Measurements from ENCODE around the gene FBXO33.
A peak's percentile ranks its signal among the peaks of the same experiment; 100 is the strongest.

Gene FBXO33

DNA sequence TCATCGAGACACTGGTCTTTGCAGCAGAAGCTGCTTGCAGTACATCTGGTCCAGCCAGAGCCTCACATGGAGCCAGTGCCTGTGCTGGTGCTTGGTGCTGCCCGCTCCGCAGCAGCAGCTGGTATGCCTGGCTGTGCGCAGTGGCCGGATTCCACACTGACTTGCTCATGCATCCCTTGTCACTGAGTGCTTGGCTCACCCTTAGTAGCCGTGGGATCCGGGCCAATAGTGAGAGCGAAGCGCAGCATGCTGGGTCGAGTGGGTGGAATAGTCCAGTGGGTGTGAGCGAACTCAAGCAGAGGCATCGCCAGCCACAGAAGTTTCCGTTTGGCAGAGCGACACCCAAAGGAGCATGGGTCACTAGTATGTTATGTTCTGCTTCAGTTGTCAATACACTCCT is 10.1 kb upstream of the FBXO33 start:
- DNase-seq (ENCODE audit: low spot score in 2 of 2) (no peak), ATAC-seq (replicated peaks; ENCODE audit: extremely low read depth, poor library complexity, severe bottlenecking) (no peak)
- Mint-ChIP-seq H3K4me1 (no peaks in the 10 kb centered on the region), H3K27me3 (no peaks in the 10 kb centered on the region), H3K9me3 (no peaks in the 10 kb centered on the region), H3K4me3 (no peak overlapping the region), H3K36me3 (ENCODE audit: insufficient read depth) (peaks cover 2% of the 10 kb centered on the region), H3K27ac (ENCODE audit: low read depth) (no peak overlapping the region)

GRCh38 chr14:39441805-39442204 is 9.6 kb upstream of the FBXO33 start:
- no peaks in the 10 kb centered on the region for H3K4me1 Mint-ChIP-seq
- no peaks in the 10 kb centered on the region for H3K9me3 Mint-ChIP-seq
- H3K36me3 Mint-ChIP-seq (ENCODE audit: insufficient read depth) = peaks cover 2% of the 10 kb centered on the region
- H3K27ac Mint-ChIP-seq (ENCODE audit: low read depth) = no peak overlapping the region
- H3K4me3 Mint-ChIP-seq = no peak overlapping the region
- DNase-seq (ENCODE audit: low spot score in 2 of 2) = no peak
- no peaks in the 10 kb centered on the region for H3K27me3 Mint-ChIP-seq
- no peak for ATAC-seq (replicated peaks; ENCODE audit: extremely low read depth, poor library complexity, severe bottlenecking)

- DNase-seq (ENCODE audit: low spot score in 2 of 2) = no peak
- Mint-ChIP-seq H3K27me3 (no peaks in the 10 kb centered on the region), H3K4me3 (no peak overlapping the region), H3K36me3 (ENCODE audit: insufficient read depth) (peaks cover 2% of the 10 kb centered on the region), H3K27ac (ENCODE audit: low read depth) (no peak overlapping the region), H3K4me1 (no peaks in the 10 kb centered on the region), H3K9me3 (no peaks in the 10 kb centered on the region)
- no peak for ATAC-seq (replicated peaks; ENCODE audit: extremely low read depth, poor library complexity, severe bottlenecking)
Measured at GRCh38 chr14:39440975-39441374, 8.7 kb upstream of the FBXO33 start.

- ATAC-seq (replicated peaks; ENCODE audit: extremely low read depth, poor library complexity, severe bottlenecking) (no peak), DNase-seq (ENCODE audit: low spot score in 2 of 2) (no peak)
- no peaks in the 10 kb centered on the region for H3K27me3 Mint-ChIP-seq
- no peak overlapping the region for H3K4me3 Mint-ChIP-seq
- peaks cover 19% of the 10 kb centered on the region for H3K4me1 Mint-ChIP-seq
- H3K36me3 Mint-ChIP-seq (ENCODE audit: insufficient read depth) = peaks cover 19% of the 10 kb centered on the region
- H3K27ac Mint-ChIP-seq (ENCODE audit: low read depth) = no peak overlapping the region
- H3K9me3 Mint-ChIP-seq = no peaks in the 10 kb centered on the region
Measured at GRCh38 chr14:39435241-39435640, 3.0 kb upstream of the FBXO33 start.

GRCh38 chr14:39434401-39434800 is 2.2 kb upstream of the FBXO33 start:
- Mint-ChIP-seq H3K4me1 (peaks cover 27% of the 10 kb centered on the region), H3K4me3 (no peak overlapping the region), H3K27ac (ENCODE audit: low read depth) (no peak overlapping the region), H3K36me3 (ENCODE audit: insufficient read depth) (peaks cover 19% of the 10 kb centered on the region), H3K9me3 (no peaks in the 10 kb centered on the region), H3K27me3 (no peaks in the 10 kb centered on the region)
- ATAC-seq (replicated peaks; ENCODE audit: extremely low read depth, poor library complexity, severe bottlenecking) (no peak), DNase-seq (ENCODE audit: low spot score in 2 of 2) (no peak)

GRCh38 chr14:39433452-39433813 is 1.2 kb upstream of the FBXO33 start:
- H3K4me3 Mint-ChIP-seq = peak overlapping the region; percentile 96
- H3K27ac Mint-ChIP-seq (ENCODE audit: low read depth) = peak overlapping the region; percentile 84
- no peak for DNase-seq (ENCODE audit: low spot score in 2 of 2)
- peaks cover 34% of the 10 kb centered on the region for H3K4me1 Mint-ChIP-seq
- peaks cover 19% of the 10 kb centered on the region for H3K36me3 Mint-ChIP-seq (ENCODE audit: insufficient read depth)
- H3K27me3 Mint-ChIP-seq = no peaks in the 10 kb centered on the region
- no peak for ATAC-seq (replicated peaks; ENCODE audit: extremely low read depth, poor library complexity, severe bottlenecking)
- H3K9me3 Mint-ChIP-seq = no peaks in the 10 kb centered on the region

DNA sequence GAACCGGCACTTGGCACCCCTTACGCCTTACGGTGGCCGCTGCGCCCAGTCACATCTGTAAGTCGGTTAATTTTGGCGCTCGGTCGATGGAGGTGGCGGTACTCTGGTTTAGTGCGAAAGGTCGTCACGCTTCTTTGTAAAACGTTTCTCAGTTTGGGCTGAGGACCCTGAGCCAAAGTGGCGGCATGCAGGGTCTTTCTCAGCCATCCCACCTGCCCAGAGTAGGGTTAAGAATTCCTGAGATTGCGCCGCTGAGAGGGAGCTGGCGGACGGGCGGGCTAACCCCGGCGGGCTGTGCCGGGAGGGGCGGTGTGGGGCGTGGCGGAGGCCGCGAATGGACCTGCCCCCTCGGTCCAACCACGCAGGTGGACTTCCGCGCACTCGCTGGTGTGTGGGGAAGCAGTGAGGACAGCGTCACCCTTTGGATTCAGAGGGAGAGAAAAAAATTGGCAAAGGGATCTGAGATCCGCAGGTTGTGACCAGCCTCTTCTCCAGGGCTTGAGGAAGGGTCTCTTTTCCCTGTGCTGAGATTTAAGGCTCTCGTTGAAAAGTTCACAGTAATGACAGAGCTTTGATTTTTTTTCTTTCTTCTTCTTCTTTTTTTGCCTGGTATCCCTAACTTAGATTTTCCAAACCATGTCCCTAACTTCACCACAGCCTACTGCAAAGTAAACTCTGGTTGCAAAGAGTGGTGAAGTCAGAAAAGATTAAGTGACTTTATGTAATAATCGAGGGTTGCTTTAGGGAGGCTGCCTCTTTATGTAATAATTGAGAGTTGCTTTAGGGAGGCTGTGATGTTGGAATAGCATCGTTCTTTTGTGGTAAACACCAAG is 602 bp upstream of the FBXO33 start:
- ATAC-seq (replicated peaks; ENCODE audit: extremely low read depth, poor library complexity, severe bottlenecking) = peak; percentile 34
- H3K4me1 Mint-ChIP-seq = peaks cover 38% of the 10 kb centered on the region
- H3K4me3 Mint-ChIP-seq = peak overlapping the region; percentile 96

DNA sequence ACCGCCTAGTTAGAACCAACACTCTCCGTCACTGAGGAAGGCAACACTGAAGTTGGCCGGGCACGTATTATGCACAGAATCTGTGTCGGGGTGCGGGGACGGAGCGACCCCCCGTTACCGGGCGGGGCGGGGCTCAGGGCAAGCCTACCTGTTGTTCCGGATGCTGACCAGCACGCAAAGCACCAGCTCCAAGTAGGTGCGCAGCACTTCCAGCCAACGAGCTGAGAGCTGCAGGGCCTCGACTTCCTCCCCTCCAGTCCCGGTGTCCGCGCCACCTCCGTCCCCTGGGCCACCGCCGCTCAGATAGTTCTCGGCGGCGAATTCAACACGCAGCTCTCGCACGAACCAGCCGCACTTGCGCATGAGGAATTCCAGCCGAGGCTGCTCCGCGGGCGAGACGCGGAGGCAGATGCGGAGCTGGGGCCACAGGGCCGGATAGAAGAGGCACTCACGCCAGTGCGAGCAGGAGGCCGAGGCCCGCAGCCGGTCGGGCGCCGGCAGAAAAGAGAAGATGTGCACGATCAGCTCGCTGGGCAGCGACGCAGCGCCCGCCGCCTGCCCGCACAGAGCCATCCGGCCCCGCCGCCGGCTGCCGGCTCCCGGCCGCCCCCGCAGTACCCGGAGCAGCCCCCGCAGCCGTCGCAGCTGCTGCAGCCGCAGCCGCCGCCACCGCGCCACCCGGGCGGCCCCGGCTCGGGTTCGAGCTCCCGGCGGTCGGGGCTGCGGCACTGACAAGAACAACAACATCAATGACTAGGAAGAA is 636 bp downstream of the FBXO33 start:
- DNase-seq (ENCODE audit: low spot score in 2 of 2) (peak; percentile 37 to 38), ATAC-seq (replicated peaks; ENCODE audit: extremely low read depth, poor library complexity, severe bottlenecking) (peak; percentile 6)
- Mint-ChIP-seq H3K4me3 (peak overlapping the region; percentile 96), H3K36me3 (ENCODE audit: insufficient read depth) (peaks cover 21% of the 10 kb centered on the region), H3K27ac (ENCODE audit: low read depth) (peak overlapping the region; percentile 100), H3K4me1 (peaks cover 46% of the 10 kb centered on the region), H3K9me3 (no peaks in the 10 kb centered on the region), H3K27me3 (no peaks in the 10 kb centered on the region)

More for the DNA sequence above, 602 bp upstream of the FBXO33 start:
- H3K27me3 Mint-ChIP-seq = no peaks in the 10 kb centered on the region
- peaks cover 19% of the 10 kb centered on the region for H3K36me3 Mint-ChIP-seq (ENCODE audit: insufficient read depth)
- peak; percentile 60 to 64 for DNase-seq (ENCODE audit: low spot score in 2 of 2)
- no peaks in the 10 kb centered on the region for H3K9me3 Mint-ChIP-seq
- H3K27ac Mint-ChIP-seq (ENCODE audit: low read depth) = peak overlapping the region; percentile 100

DNA sequence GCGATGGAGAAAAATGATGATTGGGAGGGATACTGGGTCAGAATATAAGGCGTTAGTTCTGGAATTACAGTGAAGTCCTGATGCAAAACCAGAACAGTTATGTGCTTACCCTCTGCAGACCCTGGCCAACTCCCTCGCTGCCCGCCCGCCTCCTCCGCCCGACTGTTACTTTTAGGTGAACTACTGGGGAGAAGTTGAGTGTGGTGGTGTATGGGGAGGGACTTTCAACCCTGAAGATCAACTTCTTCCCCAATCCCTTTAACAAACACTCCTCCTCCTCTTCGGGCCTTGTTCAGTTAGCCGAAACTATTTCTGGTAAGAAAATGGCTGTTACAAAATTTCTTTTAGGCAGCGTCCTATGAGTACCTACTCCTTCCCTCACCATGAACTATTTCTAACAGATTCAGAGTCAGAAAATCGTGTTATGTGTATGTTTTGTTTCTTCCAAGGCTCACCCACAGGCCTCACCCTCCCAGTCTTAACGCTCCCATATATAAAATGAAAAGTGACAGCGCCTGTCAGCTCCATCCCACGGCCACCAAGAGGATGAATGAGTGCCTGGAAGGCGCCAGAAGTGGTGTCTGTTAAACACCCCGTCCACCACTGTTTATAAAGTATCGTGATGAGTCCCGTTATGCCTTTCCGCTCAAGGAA is 1.3 kb downstream of the FBXO33 start:
- H3K9me3 Mint-ChIP-seq = no peaks in the 10 kb centered on the region
- H3K36me3 Mint-ChIP-seq (ENCODE audit: insufficient read depth) = peaks cover 22% of the 10 kb centered on the region
- peaks cover 52% of the 10 kb centered on the region for H3K4me1 Mint-ChIP-seq
- H3K4me3 Mint-ChIP-seq = peak overlapping the region; percentile 96
- DNase-seq (ENCODE audit: low spot score in 2 of 2) = no peak
- H3K27me3 Mint-ChIP-seq = no peaks in the 10 kb centered on the region
- peak; percentile 4 for ATAC-seq (replicated peaks; ENCODE audit: extremely low read depth, poor library complexity, severe bottlenecking)
- peak overlapping the region; percentile 100 for H3K27ac Mint-ChIP-seq (ENCODE audit: low read depth)

GRCh38 chr14:39428118-39428517 is 4.1 kb downstream of the FBXO33 start:
- Mint-ChIP-seq H3K36me3 (ENCODE audit: insufficient read depth) (peaks cover 23% of the 10 kb centered on the region), H3K4me1 (peaks cover 61% of the 10 kb centered on the region), H3K27ac (ENCODE audit: low read depth) (no peak overlapping the region), H3K4me3 (peak overlapping the region; percentile 37), H3K9me3 (no peaks in the 10 kb centered on the region), H3K27me3 (no peaks in the 10 kb centered on the region)
- no peak for ATAC-seq (replicated peaks; ENCODE audit: extremely low read depth, poor library complexity, severe bottlenecking)
- no peak for DNase-seq (ENCODE audit: low spot score in 2 of 2)

DNA sequence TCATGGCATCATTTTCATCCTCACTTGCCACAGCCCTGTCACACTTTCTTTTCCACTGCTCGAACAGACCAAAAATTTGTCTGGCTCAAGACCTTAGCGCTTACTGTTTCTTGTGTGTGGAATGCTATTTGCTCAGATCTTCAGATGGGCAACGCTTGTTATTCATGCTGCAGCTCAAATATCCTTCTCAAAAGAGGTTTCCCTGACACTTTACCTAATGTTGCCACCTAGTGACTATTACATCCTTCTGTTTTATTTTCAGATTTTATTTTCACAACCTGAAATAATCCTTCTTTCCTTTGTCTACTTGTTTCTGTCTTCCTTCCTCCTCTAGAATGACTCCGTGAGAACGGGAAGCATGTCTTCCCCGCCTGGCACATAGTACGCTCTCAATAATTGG is 5.6 kb downstream of the FBXO33 start:
- peaks cover 17% of the 10 kb centered on the region for H3K36me3 Mint-ChIP-seq (ENCODE audit: insufficient read depth)
- no peaks in the 10 kb centered on the region for H3K9me3 Mint-ChIP-seq
- DNase-seq (ENCODE audit: low spot score in 2 of 2) (no peak), ATAC-seq (replicated peaks; ENCODE audit: extremely low read depth, poor library complexity, severe bottlenecking) (no peak)
- H3K4me1 Mint-ChIP-seq = peaks cover 71% of the 10 kb centered on the region
- H3K4me3 Mint-ChIP-seq = peak overlapping the region; percentile 0
- H3K27me3 Mint-ChIP-seq = no peaks in the 10 kb centered on the region
- H3K27ac Mint-ChIP-seq (ENCODE audit: low read depth) = no peak overlapping the region

GRCh38 chr14:39425947-39426346 is 6.3 kb downstream of the FBXO33 start:
- Mint-ChIP-seq H3K27ac (ENCODE audit: low read depth) (no peak overlapping the region), H3K36me3 (ENCODE audit: insufficient read depth) (peaks cover 12% of the 10 kb centered on the region), H3K9me3 (no peaks in the 10 kb centered on the region), H3K4me1 (peaks cover 73% of the 10 kb centered on the region), H3K4me3 (peak overlapping the region; percentile 0), H3K27me3 (no peaks in the 10 kb centered on the region)
- no peak for ATAC-seq (replicated peaks; ENCODE audit: extremely low read depth, poor library complexity, severe bottlenecking)
- no peak for DNase-seq (ENCODE audit: low spot score in 2 of 2)

Measured in central memory CD8-positive, alpha-beta T cell (primary cell).